NCI-H187 (cell line): ENCODE results near the gene DNAH2.

ENCODE experiments used
- DNase-seq, 2 experiments: peaks; one replicate each; lab custom pipeline; 2025; lab: John Stamatoyannopoulos, UW

The DNAH2 gene, protein sequence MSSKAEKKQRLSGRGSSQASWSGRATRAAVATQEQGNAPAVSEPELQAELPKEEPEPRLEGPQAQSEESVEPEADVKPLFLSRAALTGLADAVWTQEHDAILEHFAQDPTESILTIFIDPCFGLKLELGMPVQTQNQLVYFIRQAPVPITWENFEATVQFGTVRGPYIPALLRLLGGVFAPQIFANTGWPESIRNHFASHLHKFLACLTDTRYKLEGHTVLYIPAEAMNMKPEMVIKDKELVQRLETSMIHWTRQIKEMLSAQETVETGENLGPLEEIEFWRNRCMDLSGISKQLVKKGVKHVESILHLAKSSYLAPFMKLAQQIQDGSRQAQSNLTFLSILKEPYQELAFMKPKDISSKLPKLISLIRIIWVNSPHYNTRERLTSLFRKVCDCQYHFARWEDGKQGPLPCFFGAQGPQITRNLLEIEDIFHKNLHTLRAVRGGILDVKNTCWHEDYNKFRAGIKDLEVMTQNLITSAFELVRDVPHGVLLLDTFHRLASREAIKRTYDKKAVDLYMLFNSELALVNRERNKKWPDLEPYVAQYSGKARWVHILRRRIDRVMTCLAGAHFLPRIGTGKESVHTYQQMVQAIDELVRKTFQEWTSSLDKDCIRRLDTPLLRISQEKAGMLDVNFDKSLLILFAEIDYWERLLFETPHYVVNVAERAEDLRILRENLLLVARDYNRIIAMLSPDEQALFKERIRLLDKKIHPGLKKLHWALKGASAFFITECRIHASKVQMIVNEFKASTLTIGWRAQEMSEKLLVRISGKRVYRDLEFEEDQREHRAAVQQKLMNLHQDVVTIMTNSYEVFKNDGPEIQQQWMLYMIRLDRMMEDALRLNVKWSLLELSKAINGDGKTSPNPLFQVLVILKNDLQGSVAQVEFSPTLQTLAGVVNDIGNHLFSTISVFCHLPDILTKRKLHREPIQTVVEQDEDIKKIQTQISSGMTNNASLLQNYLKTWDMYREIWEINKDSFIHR (N-terminal part only)

GRCh38 chr17:7716901-7717755, at the start of gene DNAH2:
Gene DNAH2 (plus strand): TSS chr17:7717744. CDS start chr17:7719735, 1,991 bp downstream.
- peak; percentile 72 to 75 for DNase-seq

DNA sequence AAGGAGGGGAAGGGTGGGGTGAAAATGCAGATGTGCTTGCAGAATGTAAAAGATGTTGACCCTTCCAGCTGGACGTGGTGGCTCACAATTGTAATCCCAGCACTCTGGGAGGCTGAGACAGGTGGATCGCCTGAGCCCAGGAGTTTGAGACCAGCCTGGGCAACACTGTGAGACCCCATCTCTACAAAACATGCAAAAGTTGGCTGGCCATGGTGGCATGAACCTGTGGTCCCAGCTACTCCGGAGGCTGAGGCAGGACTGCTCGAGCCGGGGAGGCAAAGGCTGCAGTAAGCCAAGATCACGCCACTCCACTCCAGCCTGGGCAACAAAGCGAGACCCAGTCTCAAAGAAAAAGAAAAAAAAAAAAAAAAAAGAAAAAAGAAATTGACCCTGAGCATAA, 49.1 kb upstream of the DNAH2 start:
- no peak for DNase-seq

DNA sequence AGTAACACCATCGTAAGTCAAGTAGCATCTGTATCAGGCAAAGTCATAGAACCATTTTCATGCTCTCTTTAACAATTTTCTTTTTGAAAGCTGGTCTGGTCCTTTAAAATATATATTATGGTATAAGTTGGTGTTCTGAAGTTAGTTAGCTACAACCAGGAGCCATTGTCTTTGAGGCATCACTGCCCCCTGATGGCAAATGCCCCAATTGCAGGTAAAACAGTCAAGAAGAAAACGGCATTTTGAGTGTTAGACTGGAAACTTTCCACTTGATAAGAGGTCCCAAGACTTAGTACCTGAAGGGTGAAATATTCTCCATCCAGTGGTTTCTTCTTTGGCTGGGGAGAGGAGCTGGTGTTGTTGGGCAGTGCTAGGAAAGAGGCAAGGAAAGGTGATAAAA, 44.3 kb upstream of the DNAH2 start:
- DNase-seq: no peak

GRCh38 chr17:7674934-7675333, 42.6 kb upstream of the DNAH2 start:
- no peak for DNase-seq

DNA sequence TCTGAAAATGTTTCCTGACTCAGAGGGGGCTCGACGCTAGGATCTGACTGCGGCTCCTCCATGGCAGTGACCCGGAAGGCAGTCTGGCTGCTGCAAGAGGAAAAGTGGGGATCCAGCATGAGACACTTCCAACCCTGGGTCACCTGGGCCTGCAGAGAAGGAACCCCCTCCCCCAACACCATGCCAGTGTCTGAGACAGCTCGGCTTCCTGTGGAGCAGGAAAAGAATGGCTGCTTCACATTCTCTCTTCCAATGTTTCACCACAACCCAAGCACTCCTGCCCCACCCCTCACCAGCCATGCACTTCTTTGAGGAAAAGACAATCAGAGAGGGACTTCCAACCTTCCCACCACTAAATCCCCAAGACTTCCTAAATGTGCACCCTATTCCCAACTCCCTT, 41.0 kb upstream of the DNAH2 start:
- DNase-seq: no peak

DNA sequence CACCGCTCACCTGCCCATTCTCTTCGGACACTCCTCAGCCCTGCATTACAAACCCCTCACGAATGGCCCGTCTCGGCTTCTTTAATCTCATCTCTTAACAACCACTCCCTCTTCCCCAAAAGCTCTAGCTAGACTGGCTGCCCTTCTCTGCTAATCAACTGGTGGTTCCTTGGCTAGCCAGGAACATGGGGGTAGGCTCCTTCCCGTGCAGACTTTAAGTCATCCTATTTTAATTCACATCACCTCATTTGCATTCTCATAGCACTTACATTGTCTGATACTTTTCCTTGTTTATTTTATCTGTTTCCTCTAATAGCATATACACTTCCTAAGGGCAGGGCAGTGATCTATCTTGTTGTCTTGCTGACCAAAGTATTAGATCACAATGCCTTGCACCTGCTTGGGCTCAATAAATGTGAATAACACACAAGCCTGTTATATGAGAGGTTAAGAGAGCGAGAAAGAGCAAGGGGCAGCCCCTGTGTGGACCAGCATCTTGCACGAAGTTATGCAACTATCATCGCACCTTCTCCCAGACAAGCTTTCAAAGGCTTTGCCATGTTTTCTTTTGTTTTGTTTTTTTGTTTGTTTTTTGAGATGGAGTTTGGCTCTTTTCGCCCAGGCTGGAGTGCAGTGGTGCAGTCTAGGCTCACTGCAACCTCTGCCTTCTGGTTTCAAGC, 40.0 kb upstream of the DNAH2 start:
- no peak for DNase-seq

GRCh38 chr17:7684851-7685532, 32.6 kb upstream of the DNAH2 start:
- no peak for DNase-seq

DNA sequence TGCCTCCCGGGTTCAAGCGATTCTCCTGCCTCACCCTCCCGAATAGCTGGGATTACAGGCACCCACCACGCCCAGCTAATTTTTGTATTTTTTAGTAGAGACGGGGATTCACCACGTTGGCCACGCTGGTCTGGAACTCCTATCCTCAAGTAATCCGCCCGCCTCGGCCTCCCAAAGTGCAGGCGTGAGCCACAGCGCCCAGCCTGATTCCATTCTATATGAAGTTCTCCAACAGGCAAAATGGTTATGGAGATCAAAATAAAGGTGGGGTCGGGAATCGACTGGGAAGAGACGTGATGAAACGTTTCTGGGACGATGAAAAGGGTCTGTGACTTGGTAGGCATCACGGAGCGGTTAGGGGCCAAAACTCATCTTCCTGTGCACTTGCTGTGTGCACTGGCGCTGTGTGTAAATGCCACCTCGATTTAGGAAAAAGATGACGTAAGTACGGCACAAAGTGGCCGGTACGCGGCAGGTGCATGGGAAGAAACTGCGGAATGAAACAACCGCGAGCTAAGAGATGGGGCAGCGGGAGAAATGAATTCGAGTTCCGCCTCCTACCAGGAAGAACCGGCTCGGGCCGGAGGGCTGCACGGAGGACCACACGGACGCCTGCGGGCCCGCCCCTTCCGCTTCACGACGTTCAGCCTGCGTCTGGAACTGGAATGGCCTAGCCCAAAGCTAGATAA, 31.9 kb upstream of the DNAH2 start:
- DNase-seq: peak; percentile 71 to 96

DNA sequence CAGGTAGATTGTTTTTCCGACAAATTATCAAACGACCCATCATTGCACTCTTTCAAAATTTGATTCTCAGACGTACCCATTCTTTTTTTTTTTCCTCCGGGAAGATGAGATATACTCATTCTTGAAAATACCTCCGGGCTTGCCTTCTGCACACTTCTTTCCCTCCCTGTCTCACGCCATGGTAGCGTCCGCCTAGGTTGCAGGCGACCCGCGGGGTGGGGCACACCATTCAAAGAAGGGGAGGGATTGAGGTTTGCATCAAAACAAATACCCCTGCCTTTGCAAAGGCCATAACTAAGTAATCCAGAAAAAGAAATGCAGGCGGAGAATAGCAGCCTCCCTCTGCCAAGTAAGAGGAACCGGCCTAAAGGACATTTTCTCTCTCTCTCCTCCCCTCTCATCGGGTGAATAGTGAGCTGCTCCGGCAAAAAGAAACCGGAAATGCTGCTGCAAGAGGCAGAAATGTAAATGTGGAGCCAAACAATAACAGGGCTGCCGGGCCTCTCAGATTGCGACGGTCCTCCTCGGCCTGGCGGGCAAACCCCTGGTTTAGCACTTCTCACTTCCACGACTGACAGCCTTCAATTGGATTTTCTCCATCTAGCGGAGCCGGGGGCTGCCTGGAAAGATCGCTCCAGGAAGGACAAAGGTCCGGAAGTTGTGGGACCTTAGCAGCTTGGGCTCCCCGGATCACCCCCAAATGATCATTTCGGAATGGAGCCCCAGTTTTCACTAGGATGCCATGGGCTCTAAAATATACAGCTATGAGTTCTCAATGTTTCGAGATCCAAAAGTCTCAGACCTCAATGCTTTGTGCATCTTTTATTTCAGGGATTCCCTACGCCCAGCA, 31.1 kb upstream of the DNAH2 start:
- peak; percentile 40 to 96 for DNase-seq

GRCh38 chr17:7687072-7687907, 30.3 kb upstream of the DNAH2 start, which contains the start of gene TP53:
Gene TP53 (minus strand): TSS chr17:7687490. CDS start chr17:7676594, 10,896 bp downstream.
- peak; percentile 20 to 72 for DNase-seq

DNA sequence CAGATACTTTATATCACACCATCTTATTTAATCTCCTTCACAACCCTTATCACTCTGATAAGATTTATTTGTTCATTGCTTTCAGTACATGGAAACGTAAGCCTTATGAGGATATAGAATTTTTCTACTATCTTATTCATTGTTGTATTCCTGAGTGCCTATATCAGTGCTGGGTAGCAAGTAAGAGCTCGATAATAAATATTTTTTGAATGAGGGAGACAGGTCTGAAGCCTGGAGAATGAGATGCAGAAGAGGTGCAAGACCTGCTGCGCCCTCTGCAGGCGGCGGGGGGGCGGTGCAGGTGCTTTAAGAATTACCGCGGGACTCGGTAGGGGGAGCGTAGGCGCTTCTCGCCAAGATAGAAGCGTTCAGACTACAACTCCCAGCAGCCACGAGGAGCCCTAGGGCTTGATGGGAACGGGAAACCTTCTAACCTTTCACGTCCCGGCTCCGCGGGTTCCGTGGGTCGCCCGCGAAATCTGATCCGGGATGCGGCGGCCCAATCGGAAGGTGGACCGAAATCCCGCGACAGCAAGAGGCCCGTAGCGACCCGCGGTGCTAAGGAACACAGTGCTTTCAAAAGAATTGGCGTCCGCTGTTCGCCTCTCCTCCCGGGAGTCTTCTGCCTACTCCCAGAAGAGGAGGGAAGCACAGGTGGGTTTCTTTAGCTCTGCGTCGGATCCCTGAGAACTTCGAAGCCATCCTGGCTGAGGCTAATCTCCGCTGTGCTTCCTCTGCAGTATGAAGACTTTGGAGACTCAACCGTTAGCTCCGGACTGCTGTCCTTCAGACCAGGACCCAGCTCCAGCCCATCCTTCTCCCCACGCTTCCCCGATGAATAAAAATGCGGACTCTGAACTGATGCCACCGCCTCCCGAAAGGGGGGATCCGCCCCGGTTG, 29.4 kb upstream of the DNAH2 start, which contains the start of gene WRAP53:
Gene WRAP53, plus strand, starts transcription at position 570 of the 900 bp plus-strand sequence. Its CDS starts 172 bp downstream, at position 742.
- DNase-seq: peak; percentile 69 to 84

GRCh38 chr17:7688808-7689316, 28.7 kb upstream of the DNAH2 start:
- no peak for DNase-seq

DNA sequence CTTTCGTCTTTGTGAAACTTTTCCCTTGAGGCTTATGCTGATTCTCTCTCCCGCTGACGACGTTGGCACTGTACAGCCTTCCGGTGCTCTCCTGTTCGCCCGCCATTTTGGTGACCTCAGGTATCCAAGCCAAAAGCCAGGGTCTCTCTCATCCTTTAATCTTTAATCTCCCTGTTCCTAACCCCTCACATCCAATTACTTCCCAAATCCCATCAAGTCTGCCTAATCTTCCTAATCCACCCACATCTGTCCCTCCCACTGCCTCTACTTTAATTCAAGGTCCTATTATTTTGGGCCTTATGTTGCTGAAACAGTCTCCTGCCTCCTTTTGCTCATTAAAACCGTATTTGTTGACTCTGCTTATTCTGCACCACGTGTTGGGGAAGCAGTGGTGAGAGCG, 22.0 kb upstream of the DNAH2 start:
- DNase-seq: no peak

DNA sequence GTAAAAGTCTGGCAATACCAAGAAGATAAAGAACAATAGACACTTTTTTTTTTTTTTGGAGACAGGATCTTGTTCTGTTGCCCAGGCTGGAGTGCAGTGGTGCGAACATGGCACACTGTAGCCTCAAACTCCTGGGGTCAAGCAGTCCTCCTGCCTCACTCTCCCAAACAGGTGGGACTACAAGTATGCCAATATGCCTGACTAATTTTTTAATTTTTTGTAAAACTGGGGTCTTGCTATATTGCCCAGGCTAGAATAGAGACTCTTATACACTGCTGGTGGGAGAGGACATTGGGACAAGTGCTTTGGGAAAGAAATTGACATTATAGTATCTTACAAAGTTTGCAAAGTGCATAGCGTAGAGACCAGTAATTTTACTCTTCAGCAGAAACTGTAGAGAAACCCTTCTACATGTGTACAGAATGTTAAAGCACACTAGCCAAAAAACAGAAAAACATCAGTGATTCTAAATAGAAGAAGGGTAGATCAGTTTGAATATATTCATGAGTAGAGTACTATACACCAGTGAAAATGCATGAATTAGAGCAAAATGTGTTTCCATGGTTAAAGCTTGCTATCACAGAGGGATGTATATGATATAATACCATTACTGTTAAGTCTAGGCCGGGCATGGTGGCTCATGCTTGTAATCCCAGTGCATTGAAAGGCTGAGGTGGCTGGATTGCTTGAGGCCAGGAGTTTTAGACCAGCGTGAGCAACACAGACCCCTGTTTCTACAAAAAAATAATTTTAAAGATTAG, 19.5 kb upstream of the DNAH2 start:
- no peak for DNase-seq

DNA sequence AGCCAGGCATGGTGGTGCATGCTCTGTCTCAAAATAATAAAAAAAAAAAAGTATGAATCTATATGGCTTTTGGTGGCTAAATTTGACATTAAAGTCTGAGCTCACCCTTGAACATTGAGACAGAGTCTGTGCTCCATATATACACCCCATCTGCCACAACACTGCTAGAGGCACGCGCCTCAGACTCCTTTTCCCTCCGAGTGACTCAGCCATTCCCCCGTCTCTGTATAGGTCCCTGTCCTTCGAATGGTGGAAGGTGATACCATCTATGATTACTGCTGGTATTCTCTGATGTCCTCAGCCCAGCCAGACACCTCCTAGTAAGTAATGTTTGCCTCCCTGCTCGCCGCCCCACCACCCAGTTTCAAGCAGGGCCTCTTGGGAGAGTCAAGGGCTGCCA, 17.0 kb upstream of the DNAH2 start:
- no peak for DNase-seq

DNA sequence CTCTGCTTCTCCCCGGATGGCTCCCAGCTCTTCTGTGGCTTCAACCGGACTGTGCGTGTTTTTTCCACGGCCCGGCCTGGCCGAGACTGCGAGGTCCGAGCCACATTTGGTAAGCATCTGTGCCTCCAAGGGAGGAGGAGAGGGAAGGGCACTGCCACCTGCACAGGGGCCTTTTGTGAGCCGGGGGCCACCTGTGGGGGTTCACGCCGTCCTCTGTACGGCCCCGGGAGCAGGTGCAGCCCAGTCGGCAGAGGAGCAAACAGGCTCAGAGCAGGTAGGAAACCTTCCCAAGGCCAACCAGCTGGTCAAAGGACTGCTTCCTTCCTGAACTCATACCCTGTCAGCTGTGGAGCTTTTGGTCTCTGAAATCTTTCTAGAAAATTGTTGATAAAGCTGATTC, 15.9 kb upstream of the DNAH2 start:
- DNase-seq: no peak
